GM21825 (cell line): ENCODE measurements around the gene CEP85L.
"Not testable (repeated sequence)": the region's sequence is repeated elsewhere in the genome, so short reads cannot be mapped to it uniquely, and the experiment has no call there.

Experiments used
- ATAC-seq: cut with Tn5 transposase; IDR thresholded peaks from one replicate; pipeline ENCODE4 v1.9.1; 2021; ENCODE audit warnings: mild to moderate bottlenecking, moderate library complexity; ENCODE audit not compliant: unreplicated experiment

Gene CEP85L

DNA sequence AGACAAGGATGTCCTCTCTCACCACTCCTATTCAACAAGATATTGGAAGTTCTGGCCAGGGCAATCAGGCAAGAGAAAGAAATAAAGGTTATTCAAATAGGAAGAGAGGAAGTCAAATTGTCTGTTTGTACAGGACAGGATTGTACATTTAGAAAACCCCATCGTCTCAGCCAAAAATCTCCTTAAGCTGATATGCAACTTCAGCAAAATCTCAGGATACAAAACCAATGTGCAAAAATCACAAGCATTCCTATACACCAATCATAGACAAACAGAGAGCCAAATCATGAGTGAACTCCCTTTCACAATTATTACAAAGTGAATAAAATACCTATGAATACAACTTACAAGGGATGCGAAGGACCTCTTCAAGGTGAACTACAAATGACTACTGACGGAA lies 217.2 kb downstream of the CEP85L start:
- ATAC-seq: not testable (repeated sequence)

DNA sequence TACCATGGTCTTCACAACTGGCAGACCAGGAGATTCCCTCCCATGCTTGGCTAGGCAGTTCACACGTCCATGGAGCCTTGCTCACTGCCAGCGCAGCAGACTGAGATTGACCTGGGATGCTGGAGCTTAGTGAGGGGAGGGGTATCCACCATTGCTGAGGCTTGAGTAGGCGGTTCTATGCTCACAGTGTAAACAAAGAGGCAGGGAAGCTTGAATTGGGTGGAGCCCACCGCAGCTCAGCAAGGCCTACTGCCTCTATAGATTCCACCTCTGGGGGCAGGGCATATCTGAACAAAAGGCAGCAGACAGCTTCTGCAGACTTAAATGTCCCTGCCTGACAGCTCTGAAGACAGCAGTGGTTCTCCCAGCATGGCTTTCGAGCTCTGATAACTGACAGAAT lies 230.1 kb downstream of the CEP85L start:
- not testable (repeated sequence) for ATAC-seq

DNA sequence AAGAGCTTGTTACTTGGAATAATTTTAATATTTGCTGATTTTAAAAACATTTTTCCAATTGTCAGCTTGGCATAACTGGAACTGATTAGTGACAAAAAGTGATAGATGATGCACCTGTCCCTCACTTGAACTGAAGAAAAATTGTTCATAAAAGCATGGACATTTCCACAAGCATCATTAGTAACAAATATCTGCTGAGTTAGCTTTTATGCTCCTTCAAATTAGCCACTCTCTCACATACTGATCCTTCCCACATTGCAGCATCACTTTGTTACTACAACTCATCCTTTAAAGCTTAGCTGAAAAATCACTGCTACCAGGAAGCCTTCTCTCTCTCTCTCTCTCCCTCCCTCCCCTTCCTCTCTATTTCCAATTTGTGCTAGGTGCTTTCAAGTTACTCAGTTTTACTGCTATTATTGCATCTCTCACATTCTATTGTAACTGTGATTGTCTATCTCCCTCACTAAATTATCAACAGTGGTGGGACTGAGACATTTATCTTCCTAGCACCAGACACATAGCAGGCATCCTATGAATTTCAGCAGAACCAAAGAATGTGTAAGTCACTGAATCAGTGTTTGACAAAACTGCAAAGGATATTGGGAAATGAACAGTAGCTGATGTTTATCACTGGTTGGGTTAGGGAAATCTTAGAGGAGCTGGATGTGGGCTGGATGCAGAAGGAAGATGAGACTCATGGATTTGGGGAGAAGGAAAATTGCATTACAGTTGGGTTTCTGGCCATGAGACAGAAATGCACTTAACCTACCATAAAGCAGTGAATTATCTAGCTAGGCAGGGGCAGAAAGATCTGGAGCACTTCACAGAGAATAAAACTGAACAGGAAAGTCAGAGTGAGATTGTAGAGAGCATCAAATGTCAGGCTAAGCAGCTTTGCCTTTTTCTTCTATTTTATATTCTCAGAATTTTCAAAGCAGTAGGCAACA lies 231.7 kb downstream of the CEP85L start:
- ATAC-seq: no peak
